H9 (cell line): Measurements from ENCODE around the gene GALNT7. TPM values are rescaled to one million over a fixed set of nuclear protein-coding genes. Genes with fewer than 3 reads are reported as not detected.

ENCODE experiments used
- DNase-seq: peaks from one replicate; pipeline ENCODE4 v3.0.0-alpha.2; 2017
- H2AFZ ChIP-seq: one replicate; pipeline ENCODE4 v1.6.1; 2013; ENCODE audit warnings: mild to moderate bottlenecking, low read length, control low read depth, moderate library complexity
- H2AK5ac ChIP-seq: 2 replicates; pipeline ENCODE4 v1.6.1; 2013; ENCODE audit warnings: low read length, control low read depth, mixed read lengths; ENCODE audit not compliant: insufficient read length
- H2BK120ac ChIP-seq: one replicate; pipeline ENCODE4 v1.6.1; 2013; ENCODE audit warnings: low read depth, mild to moderate bottlenecking, low read length, control low read depth, inconsistent platforms; ENCODE audit not compliant: poor library complexity, severe bottlenecking
- H2BK12ac ChIP-seq: 2 replicates; pipeline ENCODE4 v1.6.1; 2013; ENCODE audit warnings: low read length, control low read depth, mixed read lengths, low read depth; ENCODE audit not compliant: insufficient read length
- H2BK15ac ChIP-seq: 2 replicates; pipeline ENCODE4 v1.6.1; 2013; ENCODE audit warnings: low read depth, low read length, control low read depth
- H2BK20ac ChIP-seq: one replicate; pipeline ENCODE4 v1.6.1; 2013; ENCODE audit warnings: low read depth, mild to moderate bottlenecking, low read length, control low read depth, inconsistent platforms; ENCODE audit not compliant: poor library complexity, severe bottlenecking
- H2BK5ac ChIP-seq: 2 replicates; pipeline ENCODE4 v1.6.1; 2013; ENCODE audit warnings: low read length, control low read depth, mixed read lengths; ENCODE audit not compliant: insufficient read length
- H3K14ac ChIP-seq: 2 replicates; pipeline ENCODE4 v1.6.1; 2013; ENCODE audit warnings: low read length, control low read depth; ENCODE audit not compliant: insufficient read depth
- H3K18ac ChIP-seq: 2 replicates; pipeline ENCODE4 v1.6.1; 2013; ENCODE audit warnings: low read depth, mild to moderate bottlenecking, mixed read lengths, low read length, control low read depth; ENCODE audit not compliant: insufficient read length
- H3K23ac ChIP-seq: 2 replicates; pipeline ENCODE4 v1.6.1; 2013; ENCODE audit warnings: low read length, control low read depth, mixed read lengths, low read depth; ENCODE audit not compliant: insufficient read length
- H3K23me2 ChIP-seq: 2 replicates; pipeline ENCODE4 v1.6.1; 2013; ENCODE audit warnings: low read depth, mild to moderate bottlenecking, mixed read lengths, low read length, control low read depth; ENCODE audit not compliant: insufficient read length, poor library complexity, severe bottlenecking
- H3K27ac ChIP-seq: 2 replicates; pipeline ENCODE4 v1.5.1; 2013; ENCODE audit warnings: low read length, control low read depth, mixed read lengths, low read depth; ENCODE audit not compliant: insufficient read length
- H3K27me3 ChIP-seq: 2 replicates; pipeline ENCODE4 v1.6.1; 2013; ENCODE audit warnings: low read length, control low read depth, inconsistent platforms; ENCODE audit not compliant: insufficient read depth
- H3K4ac ChIP-seq: 2 replicates; pipeline ENCODE4 v1.6.1; 2013; ENCODE audit warnings: low read depth, mild to moderate bottlenecking, control low read depth, inconsistent platforms, low read length, moderate library complexity
- H3K4me1 ChIP-seq: 2 replicates; pipeline ENCODE4 v1.6.1; 2013; ENCODE audit warnings: low read length, control low read depth, inconsistent platforms; ENCODE audit not compliant: insufficient read depth
- H3K4me2 ChIP-seq: 2 replicates; pipeline ENCODE4 v1.6.1; 2013; ENCODE audit warnings: low read length, control low read depth, mixed read lengths; ENCODE audit not compliant: insufficient read length, insufficient read depth
- H3K56ac ChIP-seq: 2 replicates; pipeline ENCODE4 v1.6.1; 2013; ENCODE audit warnings: low read depth, mild to moderate bottlenecking, mixed read lengths, low read length, control low read depth; ENCODE audit not compliant: insufficient read length
- H3K79me1 ChIP-seq: 2 replicates; pipeline ENCODE4 v1.6.1; 2013; ENCODE audit warnings: low read depth, mild to moderate bottlenecking, moderate library complexity, low read length, control low read depth, inconsistent platforms; ENCODE audit not compliant: insufficient read depth, poor library complexity, severe bottlenecking
- H3K79me2 ChIP-seq: 2 replicates; pipeline ENCODE4 v1.6.1; 2013; ENCODE audit warnings: low read length, control low read depth, inconsistent platforms; ENCODE audit not compliant: insufficient read depth
- H3K9ac ChIP-seq: 2 replicates; pipeline ENCODE4 v1.6.1; 2013; ENCODE audit warnings: low read length, control low read depth, mixed read lengths; ENCODE audit not compliant: insufficient read length; ENCODE audit errors: extremely low read depth
- H3K9me3 ChIP-seq: one replicate; pipeline ENCODE4 v1.6.1; 2013; ENCODE audit warnings: low read depth, low read length, inconsistent platforms; ENCODE audit not compliant: control insufficient read depth
- H3T11ph ChIP-seq: one replicate; pipeline ENCODE4 v1.6.1; 2013; ENCODE audit warnings: mild to moderate bottlenecking, low read length, control low read depth, inconsistent platforms
- H4K20me1 ChIP-seq: one replicate; pipeline ENCODE4 v1.6.1; 2013; ENCODE audit not compliant: control insufficient read depth, insufficient read length, insufficient read depth
- H4K5ac ChIP-seq: 2 replicates; pipeline ENCODE4 v1.6.1; 2013; ENCODE audit warnings: low read depth, mild to moderate bottlenecking, mixed read lengths, low read length, control low read depth; ENCODE audit not compliant: insufficient read length
- H4K8ac ChIP-seq: replicated peaks from 2 replicates; pipeline ENCODE4 v1.6.1; 2013; ENCODE audit warnings: low read length, control low read depth, mixed read lengths, low read depth; ENCODE audit not compliant: insufficient read length
- H4K91ac ChIP-seq: 2 replicates; pipeline ENCODE4 v1.6.1; 2013; ENCODE audit warnings: low read depth, mild to moderate bottlenecking, moderate library complexity, mixed read lengths, low read length, control low read depth; ENCODE audit not compliant: insufficient read length
- H3K27ac Mint-ChIP-seq, 3 experiments: 2 replicates in 2 of 3; 3 replicates in 1 of 3; pipeline ENCODE4 v1.8.0; 2020 to 2021; ENCODE audit warnings: mixed read lengths in 3 of 3, mild to moderate bottlenecking in 1 of 3, moderate library complexity in 1 of 3
- H3K27me3 Mint-ChIP-seq: 2 replicates; pipeline ENCODE4 v1.8.0; 2021; ENCODE audit warnings: low read depth, mild to moderate bottlenecking, moderate library complexity, mixed read lengths
- H3K36me3 Mint-ChIP-seq, 3 experiments: 2 replicates in 2 of 3; 3 replicates in 1 of 3; pipeline ENCODE4 v1.8.0; 2020 to 2021; ENCODE audit warnings: low read depth in 3 of 3, mixed read lengths in 3 of 3; ENCODE audit not compliant: insufficient read depth in 1 of 3
- H3K4me1 Mint-ChIP-seq, 2 experiments: 2 replicates each; pipeline ENCODE4 v1.8.0; 2020; ENCODE audit warnings: mixed read lengths in 2 of 2
- H3K4me3 Mint-ChIP-seq, 2 experiments: 2 replicates in 1 of 2; 3 replicates in 1 of 2; pipeline ENCODE4 v1.8.0; 2020 to 2021; ENCODE audit warnings: mild to moderate bottlenecking in 2 of 2, mixed read lengths in 2 of 2, moderate library complexity in 1 of 2
- H3K9me3 Mint-ChIP-seq, 2 experiments: 2 replicates in 1 of 2; 3 replicates in 1 of 2; pipeline ENCODE4 v1.8.0; 2020; ENCODE audit warnings: mild to moderate bottlenecking in 2 of 2, mixed read lengths in 2 of 2, moderate library complexity in 1 of 2
- CTCF ChIP-seq: fragments of 200-600 bp; sonication (generic); conservative IDR thresholded peaks from 3 replicates; pipeline ENCODE4 v1.8.0; 2021; ENCODE audit warnings: antibody characterized with exemption, mild to moderate bottlenecking
- WGBS: extraction: QIAGEN DNeasy Blood & Tissue Kit; methylation state at CpG from one replicate; pipeline ENCODE4 v1.1.7; 2013; ENCODE audit warnings: missing lambda C conversion rate, low lambda C conversion rate, mixed read lengths; ENCODE audit not compliant: insufficient read length; ENCODE audit errors: extremely low coverage; 5-methylcytosine and 5-hydroxymethylcytosine counted together
- total RNA-seq: library from RNA; stranded (reverse); gene quantifications from 2 replicates; pipeline ENCODE4 v1.2.1, GENCODE V29; 2021

The GALNT7 gene
- total RNA-seq, 1 experiment from 2014 or later = 57.3 TPM

- Histone ChIP-seq H2BK20ac (no peak overlapping the region), H3T11ph (no peak overlapping the region), H3K79me2 (peaks cover 6% of the 10 kb centered on the region; the same call in 1 of the 2 replicates), H3K4ac (no peak overlapping the region; the same call in 1 of the 2 replicates), H3K23ac (no peak overlapping the region), H2AFZ (peak overlapping the region; percentile 74), H4K8ac (no peak overlapping the region), H2BK5ac (peak overlapping the region; percentile 79), H3K4me2 (peak overlapping the region; percentile 90), H4K91ac (no peak overlapping the region), H4K5ac (peak overlapping the region; percentile 72), H3K79me1 (no peaks in the 10 kb centered on the region), H3K56ac (no peak overlapping the region), H2BK120ac (no peak overlapping the region), H3K27ac (peak overlapping the region; percentile 77), H3K4me1 (no peaks in the 10 kb centered on the region), H3K18ac (peak overlapping the region; percentile 65), H2AK5ac (no peak overlapping the region), H4K20me1 (no peaks in the 10 kb centered on the region), H3K14ac (peak overlapping the region; percentile 94), H2BK12ac (peak overlapping the region; percentile 11), H3K9ac (peak overlapping the region; percentile 90), H3K27me3 (no peaks in the 10 kb centered on the region), H2BK15ac (no peak overlapping the region), H3K9me3 (no peaks in the 10 kb centered on the region), H3K23me2 (peaks cover 8% of the 10 kb centered on the region)
- no peak for TF ChIP-seq CTCF
- H3K36me3 Mint-ChIP-seq = peaks cover 31 to 34% (median 33%) of the 10 kb centered on the region in 3 experiments
- no CpG with 5 or more reads among the region's 52 CpGs for WGBS
- H3K27ac Mint-ChIP-seq = peak overlapping the region; percentile 99 to 100 (median 100)
- peak overlapping the region; percentile 97 to 98 for H3K4me3 Mint-ChIP-seq
- peaks cover 5 to 8% of the 10 kb centered on the region in 2 experiments; a peak in 3 of 5 replicates for H3K9me3 Mint-ChIP-seq
- peaks cover 28 to 38% of the 10 kb centered on the region in 2 experiments for H3K4me1 Mint-ChIP-seq
- peaks cover 2% of the 10 kb centered on the region; the same call in 1 of the 2 replicates for H3K27me3 Mint-ChIP-seq
- DNase-seq = peak; percentile 89
These were observed 166.5 kb downstream of the GALNT7 start for GRCh38 chr4:173334891-173335752.
